ENCODE results near the gene TBC1D10A.

Gene TBC1D10A

GRCh38 chr22:30244066-30244465 lies 82.7 kb downstream of the TBC1D10A start:
- no peak for DNase-seq

- DNase-seq = no peak
Measured at GRCh38 chr22:30243661-30244060, 83.1 kb downstream of the TBC1D10A start.

All from NCI-H69 (cell line).